ENCODE data around the gene QSOX1. TPM values are rescaled to one million over a fixed set of nuclear protein-coding genes. Genes with fewer than 3 reads are reported as not detected.

Gene QSOX1
- total RNA-seq, 1 experiment from 2014 or later: 135 TPM

- TF ChIP-seq AFF4 (CRISPR knock-in tag; IDR thresholded peaks at IDR 0.05; ENCODE audit: borderline replicate concordance) (no peak), CREM (CRISPR knock-in tag; IDR thresholded peaks at IDR 0.05) (no peak), HMGXB4 (CRISPR knock-in tag; IDR thresholded peaks at IDR 0.05) (0 out of 2 replicates have a peak, but pooled peaks have one; percentile 28)
Observed at GRCh38 chr1:180233191-180234011, 78.7 kb downstream of the QSOX1 start (continued).

- Mint-ChIP-seq H3K4me1 (peaks cover 68% of the 10 kb centered on the region), H3K9me3 (no peaks in the 10 kb centered on the region), H3K27ac (peak overlapping the region; percentile 63; the same call in 1 of the 2 replicates), H3K4me3 (peak overlapping the region; percentile 82), H3K27me3 (ENCODE audit: low read depth) (peaks cover 77% of the 10 kb centered on the region), H3K36me3 (no peaks in the 10 kb centered on the region)
- ChIA-PET POLR2A (interaction anchor here (0.6 to 1.7 kb wide), 2 partner anchors 15 to 750 kb away, joined by 3 read pairs; no protein-coding TSS in a partner anchor), CTCF (interaction anchor here (0.6 to 1.8 kb wide), 7 partner anchors 18 to 181 kb away, joined by 3 to 5 read pairs (median 3); no protein-coding TSS in a partner anchor)
- ATAC-seq (peak; percentile 12), DNase-seq (ENCODE audit: low spot score) (peak; percentile 74)
- TF ChIP-seq KAT7 (CRISPR knock-in tag; IDR thresholded peaks at IDR 0.05; ENCODE audit: borderline replicate concordance): no peak
- TF ChIP-seq ZNF281 (CRISPR knock-in tag; IDR thresholded peaks at IDR 0.05): no peak
- peak; percentile 45 for TF ChIP-seq USF2 (CRISPR knock-in tag; IDR thresholded peaks at IDR 0.05)
- no peak for TF ChIP-seq ZSCAN18 (CRISPR knock-in tag; IDR thresholded peaks at IDR 0.05)
- TF ChIP-seq ETV6 (CRISPR knock-in tag; IDR thresholded peaks at IDR 0.05): 0 out of 2 replicates have a peak, but pooled peaks have one; percentile 68
- TF ChIP-seq FOXP4 (CRISPR knock-in tag; IDR thresholded peaks at IDR 0.05): no peak
- peak; percentile 69; the same call in 1 of the 2 replicates for TF ChIP-seq ARID4B (CRISPR knock-in tag; IDR thresholded peaks at IDR 0.05; ENCODE audit: borderline replicate concordance)
- peak; percentile 73 for TF ChIP-seq USF1 (CRISPR knock-in tag; IDR thresholded peaks at IDR 0.05)
- peak; percentile 73; the same call in 1 of the 2 replicates for TF ChIP-seq TEAD1 (CRISPR knock-in tag; IDR thresholded peaks at IDR 0.05)
Observed at GRCh38 chr1:180234369-180235076, 79.9 kb downstream of the QSOX1 start.

Data from WTC11 (cell line).